GM12891 (cell line): ENCODE data around the gene UBE2Q2.

Experiments
- POLR2A ChIP-seq: IDR thresholded peaks from 2 replicates; pipeline ENCODE4 v1.6.1; 2011; ENCODE audit warnings: low read depth, low read length, control low read depth
- POLR2AphosphoS5 ChIP-seq: IDR thresholded peaks from 2 replicates; pipeline ENCODE4 v1.6.1; 2011; ENCODE audit warnings: low read depth, low read length, control low read depth
- POU2F2 ChIP-seq: IDR thresholded peaks from 2 replicates; pipeline ENCODE4 v1.6.1; 2011; ENCODE audit warnings: low read depth, mild to moderate bottlenecking, control low read depth, low read length, moderate library complexity

DNA sequence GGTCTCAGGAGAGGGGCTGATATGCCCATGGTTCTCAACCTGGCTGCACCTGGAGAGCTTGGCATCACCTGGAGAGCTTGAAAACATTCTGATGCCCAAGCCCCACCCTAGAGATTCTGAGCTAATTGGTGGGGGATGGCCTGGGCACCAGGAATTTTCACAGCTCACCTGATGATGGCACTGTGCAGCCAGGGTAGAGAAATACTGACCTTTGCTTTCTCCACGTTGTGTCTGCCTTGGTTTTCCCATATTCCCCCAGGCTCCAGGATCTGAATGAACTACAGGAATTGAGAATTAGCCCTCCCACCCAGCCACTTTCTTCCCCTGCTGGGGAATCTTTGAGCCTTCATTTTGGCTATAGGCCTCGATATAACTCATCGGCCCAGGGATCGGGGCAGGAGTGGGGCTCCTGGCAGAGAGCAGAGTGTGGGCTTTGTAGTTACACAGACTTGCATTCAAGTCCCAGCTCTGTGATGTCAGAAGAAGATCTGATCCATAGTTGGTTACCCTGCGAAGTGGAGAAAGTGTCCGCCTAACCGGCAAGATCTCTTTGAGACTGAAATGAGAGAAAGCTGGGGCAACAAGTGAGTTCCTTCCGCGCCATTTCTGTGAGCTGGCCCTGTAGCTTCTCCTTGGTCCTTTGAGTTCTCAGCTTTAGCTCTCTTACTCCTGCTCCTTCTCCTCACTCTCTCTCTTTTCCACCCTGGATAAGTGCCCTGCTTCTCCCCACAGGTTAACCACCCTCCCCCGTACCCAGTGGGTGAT, 33.1 kb upstream of the UBE2Q2 start:
- TF ChIP-seq POLR2AphosphoS5 (no peak), POLR2A (no peak), POU2F2 (no peak)
